DND-41 (cell line): ENCODE measurements around the gene HSDL2.

Experiments
- EZH2 ChIP-seq: IDR thresholded peaks from 3 replicates; pipeline ENCODE4 v1.6.1; 2012; ENCODE audit warnings: borderline replicate concordance, low read depth, mild to moderate bottlenecking, moderate library complexity, low read length, inconsistent platforms; ENCODE audit not compliant: severe bottlenecking
- TF ChIP-seq, protein P1 (sequence below): IDR thresholded peaks from 2 replicates; pipeline ENCODE4 v1.5.1; 2012; ENCODE audit warnings: borderline replicate concordance, low read length, moderate library complexity, mild to moderate bottlenecking; ENCODE audit not compliant: poor library complexity, severe bottlenecking; ENCODE audit errors: extremely low read depth

GRCh38 chr9:112446526-112446925 lies 66.6 kb downstream of the HSDL2 start:
- TF ChIP-seq, protein P1, sequence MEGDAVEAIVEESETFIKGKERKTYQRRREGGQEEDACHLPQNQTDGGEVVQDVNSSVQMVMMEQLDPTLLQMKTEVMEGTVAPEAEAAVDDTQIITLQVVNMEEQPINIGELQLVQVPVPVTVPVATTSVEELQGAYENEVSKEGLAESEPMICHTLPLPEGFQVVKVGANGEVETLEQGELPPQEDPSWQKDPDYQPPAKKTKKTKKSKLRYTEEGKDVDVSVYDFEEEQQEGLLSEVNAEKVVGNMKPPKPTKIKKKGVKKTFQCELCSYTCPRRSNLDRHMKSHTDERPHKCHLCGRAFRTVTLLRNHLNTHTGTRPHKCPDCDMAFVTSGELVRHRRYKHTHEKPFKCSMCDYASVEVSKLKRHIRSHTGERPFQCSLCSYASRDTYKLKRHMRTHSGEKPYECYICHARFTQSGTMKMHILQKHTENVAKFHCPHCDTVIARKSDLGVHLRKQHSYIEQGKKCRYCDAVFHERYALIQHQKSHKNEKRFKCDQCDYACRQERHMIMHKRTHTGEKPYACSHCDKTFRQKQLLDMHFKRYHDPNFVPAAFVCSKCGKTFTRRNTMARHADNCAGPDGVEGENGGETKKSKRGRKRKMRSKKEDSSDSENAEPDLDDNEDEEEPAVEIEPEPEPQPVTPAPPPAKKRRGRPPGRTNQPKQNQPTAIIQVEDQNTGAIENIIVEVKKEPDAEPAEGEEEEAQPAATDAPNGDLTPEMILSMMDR = no peak
- TF ChIP-seq EZH2 = no peak
